A549 (cell line): ENCODE results near the gene POMGNT2.

Experiments
- CEBPB ChIP-seq, 2 experiments: fragments of >200 bp in 1 of 2; sonication (Bioruptor Twin) in 1 of 2; formaldehyde crosslinking in 1 of 2; IDR thresholded peaks; 2 replicates each; pipeline ENCODE4 v1.6.1; 2012 to 2016
- EP300 ChIP-seq, 2 experiments: fragments of >200 bp; sonication (Bioruptor Twin); formaldehyde crosslinking; IDR thresholded peaks; 2 replicates in 1 of 2; 3 replicates in 1 of 2; pipeline ENCODE4 v1.6.1; 2016 to 2017
- POLR2A ChIP-seq: IDR thresholded peaks from 2 replicates; pipeline ENCODE4 v1.6.1; 2012; ENCODE audit warnings: mild to moderate bottlenecking, low read length
- ZNF302 ChIP-seq: fragments of 250-450 bp; sonication (Bioruptor Pico); IDR thresholded peaks from 2 replicates; pipeline ENCODE4 v1.9.0; 2021; ENCODE audit warnings: inconsistent platforms, mild to moderate bottlenecking, moderate library complexity
- TF ChIP-seq, protein P1 (sequence below): fragments of >200 bp; sonication (Bioruptor Twin); formaldehyde crosslinking; IDR thresholded peaks from 3 replicates; pipeline ENCODE4 v1.5.1; 2016

GRCh38 chr3:43079536-43080332 lies 26.1 kb downstream of the POMGNT2 start:
- TF ChIP-seq, protein P1, sequence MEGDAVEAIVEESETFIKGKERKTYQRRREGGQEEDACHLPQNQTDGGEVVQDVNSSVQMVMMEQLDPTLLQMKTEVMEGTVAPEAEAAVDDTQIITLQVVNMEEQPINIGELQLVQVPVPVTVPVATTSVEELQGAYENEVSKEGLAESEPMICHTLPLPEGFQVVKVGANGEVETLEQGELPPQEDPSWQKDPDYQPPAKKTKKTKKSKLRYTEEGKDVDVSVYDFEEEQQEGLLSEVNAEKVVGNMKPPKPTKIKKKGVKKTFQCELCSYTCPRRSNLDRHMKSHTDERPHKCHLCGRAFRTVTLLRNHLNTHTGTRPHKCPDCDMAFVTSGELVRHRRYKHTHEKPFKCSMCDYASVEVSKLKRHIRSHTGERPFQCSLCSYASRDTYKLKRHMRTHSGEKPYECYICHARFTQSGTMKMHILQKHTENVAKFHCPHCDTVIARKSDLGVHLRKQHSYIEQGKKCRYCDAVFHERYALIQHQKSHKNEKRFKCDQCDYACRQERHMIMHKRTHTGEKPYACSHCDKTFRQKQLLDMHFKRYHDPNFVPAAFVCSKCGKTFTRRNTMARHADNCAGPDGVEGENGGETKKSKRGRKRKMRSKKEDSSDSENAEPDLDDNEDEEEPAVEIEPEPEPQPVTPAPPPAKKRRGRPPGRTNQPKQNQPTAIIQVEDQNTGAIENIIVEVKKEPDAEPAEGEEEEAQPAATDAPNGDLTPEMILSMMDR: no peak
- TF ChIP-seq POLR2A (no peak), EP300 (IDR thresholded peaks at IDR 0.05) (no peak), ZNF302 (CRISPR knock-in tag) (no peak), CEBPB (IDR thresholded peaks at IDR 0.05) (no peak)
